A549 (cell line): ENCODE results near the gene HOXB3. TPM values are rescaled to one million over a fixed set of nuclear protein-coding genes. Genes with fewer than 3 reads are reported as not detected.

Experiments used
- ATAC-seq, 2 experiments: fragments of 200-7000 bp in 1 of 2; fragments of >200 bp in 1 of 2; cut with Nextera tagmentation in 1 of 2; cut with Tn5 transposase in 1 of 2; 3 replicates each; pipeline versions ENCODE4 v1.8.0 to v1.9.1; 2018 to 2020; ENCODE audit warnings: mild to moderate bottlenecking in 1 of 2, moderate library complexity in 1 of 2
- CTCF ChIA-PET: fragments of 300-600 bp; sonication (Branson Sonifier 250); formaldehyde crosslinking; extraction: SDS; loops from one replicate; lab custom pipeline; 2021; ENCODE audit warnings: antibody characterized with exemption, inconsistent platforms; lab: Yijun Ruan, JAX
- POLR2A ChIA-PET: fragments of 350-600 bp; formaldehyde crosslinking; extraction: SDS; loops from one replicate; lab custom pipeline; 2021; ENCODE audit warnings: antibody characterized with exemption, inconsistent platforms; lab: Yijun Ruan, JAX
- DNase-seq, 2 experiments: peaks; one replicate each; pipeline versions ENCODE4 v3.0.0 to v3.0.0-alpha.2; 2011 to 2016; ENCODE audit warnings: low read depth in 1 of 2, low spot score in 1 of 2
- FAIRE-seq: peaks from 2 replicates; lab custom pipeline; 2011; peaks lifted over from hg19 to GRCh38; lab: Jason Lieb, UNC
- H3K27ac ChIP-seq, 2 experiments: fragments of >200 bp; sonication (Bioruptor Twin); formaldehyde crosslinking; 3 replicates each; pipeline ENCODE4 v1.5.1; 2016 to 2017
- H3K4me1 ChIP-seq: fragments of >200 bp; sonication (Bioruptor Twin); formaldehyde crosslinking; 3 replicates; pipeline ENCODE4 v1.6.1; 2016
- H3K4me2 ChIP-seq: fragments of >200 bp; sonication (Bioruptor Twin); formaldehyde crosslinking; 3 replicates; pipeline ENCODE4 v1.6.1; 2016
- H3K4me3 ChIP-seq: fragments of >200 bp; sonication (Bioruptor Twin); formaldehyde crosslinking; 3 replicates; pipeline ENCODE4 v1.5.1; 2016
- H3K9me3 ChIP-seq: fragments of >200 bp; sonication (Bioruptor Twin); formaldehyde crosslinking; 3 replicates; pipeline ENCODE4 v1.6.1; 2016
- CBX8 ChIP-seq: fragments of 200-600 bp; sonication (generic); IDR thresholded peaks from 2 replicates; pipeline ENCODE4 v1.6.1; 2016
- EHF ChIP-seq: fragments of 250-450 bp; sonication (Bioruptor Pico); IDR thresholded peaks from 2 replicates; pipeline ENCODE4 v1.5.0; 2020; ENCODE audit warnings: mild to moderate bottlenecking
- EP300 ChIP-seq, 2 experiments: fragments of >200 bp; sonication (Bioruptor Twin); formaldehyde crosslinking; IDR thresholded peaks; 2 replicates in 1 of 2; 3 replicates in 1 of 2; pipeline ENCODE4 v1.6.1; 2016 to 2017
- GATA3 ChIP-seq: IDR thresholded peaks from 2 replicates; pipeline ENCODE4 v1.6.1; 2012; ENCODE audit warnings: borderline replicate concordance
- HES2 ChIP-seq: fragments of >200 bp; sonication (Bioruptor Twin); formaldehyde crosslinking; IDR thresholded peaks from 2 replicates; pipeline ENCODE4 v1.6.1; 2016
- HEYL ChIP-seq: fragments of 250-450 bp; sonication (Bioruptor Pico); IDR thresholded peaks from 2 replicates; pipeline ENCODE4 v1.8.0; 2021; ENCODE audit warnings: mild to moderate bottlenecking, moderate library complexity
- HOXA7 ChIP-seq: fragments of 250-450 bp; sonication (Bioruptor Pico); IDR thresholded peaks from 2 replicates; pipeline ENCODE4 v1.5.0; 2020; ENCODE audit warnings: mild to moderate bottlenecking, moderate library complexity
- MAFK ChIP-seq: fragments of 450-650 bp; IDR thresholded peaks from 2 replicates; pipeline ENCODE4 v1.6.1; 2014; ENCODE audit not compliant: partially characterized antibody
- NR3C1 ChIP-seq: fragments of >200 bp; sonication (Bioruptor Twin); formaldehyde crosslinking; IDR thresholded peaks from 3 replicates; pipeline ENCODE4 v1.6.1; 2017
- PHF8 ChIP-seq: fragments of 200-600 bp; sonication (generic); IDR thresholded peaks from 2 replicates; pipeline ENCODE4 v1.6.1; 2016; ENCODE audit warnings: low read depth, mild to moderate bottlenecking, antibody characterized with exemption, moderate library complexity, borderline replicate concordance
- RFX5 ChIP-seq: fragments of 450-650 bp; IDR thresholded peaks from 2 replicates; pipeline ENCODE4 v1.7.1; 2014; ENCODE audit warnings: antibody characterized with exemption, mild to moderate bottlenecking, moderate library complexity
- RNF2 ChIP-seq: fragments of 200-600 bp; sonication (generic); IDR thresholded peaks from 2 replicates; pipeline ENCODE4 v1.6.1; 2016; ENCODE audit warnings: low read depth, mild to moderate bottlenecking, antibody characterized with exemption, moderate library complexity, borderline replicate concordance
- SREBF2 ChIP-seq: fragments of 450-650 bp; IDR thresholded peaks from 2 replicates; pipeline ENCODE4 v1.6.1; 2014; ENCODE audit warnings: mild to moderate bottlenecking, moderate library complexity
- USF2 ChIP-seq: fragments of 450-650 bp; IDR thresholded peaks from 2 replicates; pipeline ENCODE4 v1.6.1; 2014; ENCODE audit warnings: antibody characterized with exemption
- ZNF302 ChIP-seq: fragments of 250-450 bp; sonication (Bioruptor Pico); IDR thresholded peaks from 2 replicates; pipeline ENCODE4 v1.9.0; 2021; ENCODE audit warnings: inconsistent platforms, mild to moderate bottlenecking, moderate library complexity
- WGBS: methylation state at CpG from one replicate; pipeline ENCODE4 v1.1.6; 2017; ENCODE audit errors: missing lambda C conversion rate; 5-methylcytosine and 5-hydroxymethylcytosine counted together
- polyA plus RNA-seq, 4 experiments: library from polyadenylated mRNA; depleted of rRNA in 3 of 4; stranded (reverse); fragments of >200 nt; fragmentation: RNase III in 1 of 4; extraction: RNeasy Plus Mini Kit Qiagen cat#74134 plus additional on column Dnase treatment in 1 of 4; gene quantifications; 2 replicates in 3 of 4; 3 replicates in 1 of 4; pipeline ENCODE4 v1.2.3, GENCODE V29; 2011 to 2017
- TF ChIP-seq, protein P1 (sequence below): fragments of 250-450 bp; sonication (Bioruptor Pico); IDR thresholded peaks from 2 replicates; pipeline ENCODE4 v1.5.0; 2020; ENCODE audit warnings: low read depth, mild to moderate bottlenecking, moderate library complexity
- TF ChIP-seq, protein P2 (sequence below): IDR thresholded peaks from 2 replicates; pipeline ENCODE4 v1.6.1; 2012

The HOXB3 gene
- polyA plus RNA-seq, 2 of the 4 experiments (the other 2 are of a cell fraction): 8.6 to 17.0 TPM

GRCh38 chr17:48520631-48521079 lies 69.4 kb downstream of the HOXB3 start:
- H3K4me1 ChIP-seq: peaks cover 57% of the 10 kb centered on the region
- POLR2A ChIA-PET: interaction anchor here (0.7 to 0.9 kb wide), 2 partner anchors 15 to 92 kb away, joined by 3 read pairs; no protein-coding TSS in a partner anchor
- WGBS: 7% methylated on average over 1 of the region's 1 CpG
- no peaks in the 10 kb centered on the region for H3K9me3 ChIP-seq
- peak overlapping the region; percentile 77 to 80 for H3K27ac ChIP-seq
- ATAC-seq (peak in 1 of 2 experiments; percentile 39; a peak in 3 of 6 replicates), FAIRE-seq (no peak), DNase-seq (peak in 1 of 2 experiments; percentile 84)
- H3K4me2 ChIP-seq: peak overlapping the region; percentile 66
- CTCF ChIA-PET: interaction anchor here (0.5 to 2.5 kb wide), 9 partner anchors 8 to 380 kb away, joined by 3 to 11 read pairs (median 4); no protein-coding TSS in a partner anchor
- no peak overlapping the region for H3K4me3 ChIP-seq
- TF ChIP-seq, protein P1, sequence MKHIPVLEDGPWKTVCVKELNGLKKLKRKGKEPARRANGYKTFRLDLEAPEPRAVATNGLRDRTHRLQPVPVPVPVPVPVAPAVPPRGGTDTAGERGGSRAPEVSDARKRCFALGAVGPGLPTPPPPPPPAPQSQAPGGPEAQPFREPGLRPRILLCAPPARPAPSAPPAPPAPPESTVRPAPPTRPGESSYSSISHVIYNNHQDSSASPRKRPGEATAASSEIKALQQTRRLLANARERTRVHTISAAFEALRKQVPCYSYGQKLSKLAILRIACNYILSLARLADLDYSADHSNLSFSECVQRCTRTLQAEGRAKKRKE (CRISPR knock-in tag): no peak
- TF ChIP-seq MAFK (no peak), EP300 (IDR thresholded peaks at IDR 0.05) (no peak), HEYL (no peak), NR3C1 (no peak), HOXA7 (CRISPR knock-in tag) (no peak)
- TF ChIP-seq, all 56 proteins: peak for 0

- FAIRE-seq (no peak), DNase-seq (no peak), ATAC-seq (no peak)
- Histone ChIP-seq H3K4me3 (no peak overlapping the region), H3K4me1 (peaks cover 57% of the 10 kb centered on the region), H3K27ac (peak overlapping the region; percentile 77 to 80; a peak in 4 of 6 replicates), H3K4me2 (no peak overlapping the region), H3K9me3 (no peaks in the 10 kb centered on the region)
- CTCF ChIA-PET: interaction anchor here (0.6 to 2.5 kb wide), 7 partner anchors 9 to 446 kb away, joined by 3 to 11 read pairs (median 4); no protein-coding TSS in a partner anchor
- no peak for TF ChIP-seq ZNF302
- TF ChIP-seq CBX8: no peak
- no peak for TF ChIP-seq HES2
- TF ChIP-seq PHF8: no peak
- TF ChIP-seq RFX5: no peak
- no peak for TF ChIP-seq EHF (CRISPR knock-in tag)
- 89% methylated on average over 5 of the region's 5 CpGs for WGBS
- POLR2A ChIA-PET: no interaction called here
These were observed 70.6 kb downstream of the HOXB3 start for GRCh38 chr17:48519427-48519826.

DNA sequence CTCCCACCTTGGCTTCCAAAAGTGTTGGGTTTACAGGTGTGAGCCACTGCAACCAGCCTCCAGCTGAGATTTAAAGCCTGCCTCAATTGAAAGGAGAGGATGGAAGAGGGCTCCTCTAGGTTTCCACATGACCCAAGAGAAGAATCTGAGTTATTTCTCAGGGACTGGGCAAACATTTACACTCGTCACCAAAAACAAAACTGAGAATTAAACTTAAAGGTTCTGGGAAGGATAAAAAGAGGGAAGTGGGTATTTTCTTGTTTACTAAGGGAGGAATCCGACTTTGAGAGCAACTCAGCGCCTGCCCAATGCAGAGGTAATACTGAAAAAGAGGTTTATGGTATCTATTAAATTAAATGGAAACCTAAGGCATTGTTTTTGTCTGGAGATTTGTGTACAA lies 72.6 kb downstream of the HOXB3 start:
- ChIA-PET CTCF (interaction anchor here (1.4 to 2.1 kb wide), 3 partner anchors 11 to 57 kb away, joined by 3 to 9 read pairs (median 8); no protein-coding TSS in a partner anchor), POLR2A (interaction anchor here (0.6 kb wide), 1 partner anchor 126 kb away, joined by 4 read pairs; no protein-coding TSS in a partner anchor)
- 4% methylated on average over 3 of the region's 3 CpGs for WGBS
- no peaks in the 10 kb centered on the region for H3K9me3 ChIP-seq
- no peak for FAIRE-seq
- H3K27ac ChIP-seq: peak overlapping the region; percentile 35 to 53; a peak in 4 of 6 replicates
- no peak for ATAC-seq
- H3K4me3 ChIP-seq: no peak overlapping the region
- H3K4me1 ChIP-seq: peaks cover 47% of the 10 kb centered on the region
- TF ChIP-seq, protein P2, sequence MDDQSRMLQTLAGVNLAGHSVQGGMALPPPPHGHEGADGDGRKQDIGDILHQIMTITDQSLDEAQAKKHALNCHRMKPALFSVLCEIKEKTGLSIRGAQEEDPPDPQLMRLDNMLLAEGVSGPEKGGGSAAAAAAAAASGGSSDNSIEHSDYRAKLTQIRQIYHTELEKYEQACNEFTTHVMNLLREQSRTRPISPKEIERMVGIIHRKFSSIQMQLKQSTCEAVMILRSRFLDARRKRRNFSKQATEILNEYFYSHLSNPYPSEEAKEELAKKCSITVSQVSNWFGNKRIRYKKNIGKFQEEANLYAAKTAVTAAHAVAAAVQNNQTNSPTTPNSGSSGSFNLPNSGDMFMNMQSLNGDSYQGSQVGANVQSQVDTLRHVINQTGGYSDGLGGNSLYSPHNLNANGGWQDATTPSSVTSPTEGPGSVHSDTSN: no peak
- TF ChIP-seq GATA3 (0 out of 2 replicates have a peak, but pooled peaks have one; percentile 18), USF2 (no peak), SREBF2 (no peak), RNF2 (no peak)
- peak overlapping the region; percentile 36; the same call in 2 of the 3 replicates for H3K4me2 ChIP-seq
- DNase-seq: peak in 1 of 2 experiments; percentile 52
